Inflammatory macrophage treated with lipopolysaccharide for 1 hour (primary cell): Measurements from ENCODE around the gene ACTL7B.
"Not testable (repeated sequence)": the region's sequence is repeated elsewhere in the genome, so short reads cannot be mapped to it uniquely, and the experiment has no call there.

Experiments used
- DNase-seq, 2 donors: peaks; one replicate each; pipeline ENCODE4 v3.0.0-alpha.2; 2020 to 2022

The ACTL7B gene, protein sequence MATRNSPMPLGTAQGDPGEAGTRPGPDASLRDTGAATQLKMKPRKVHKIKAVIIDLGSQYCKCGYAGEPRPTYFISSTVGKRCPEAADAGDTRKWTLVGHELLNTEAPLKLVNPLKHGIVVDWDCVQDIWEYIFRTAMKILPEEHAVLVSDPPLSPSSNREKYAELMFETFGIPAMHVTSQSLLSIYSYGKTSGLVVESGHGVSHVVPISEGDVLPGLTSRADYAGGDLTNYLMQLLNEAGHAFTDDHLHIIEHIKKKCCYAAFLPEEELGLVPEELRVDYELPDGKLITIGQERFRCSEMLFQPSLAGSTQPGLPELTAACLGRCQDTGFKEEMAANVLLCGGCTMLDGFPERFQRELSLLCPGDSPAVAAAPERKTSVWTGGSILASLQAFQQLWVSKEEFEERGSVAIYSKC

DNA sequence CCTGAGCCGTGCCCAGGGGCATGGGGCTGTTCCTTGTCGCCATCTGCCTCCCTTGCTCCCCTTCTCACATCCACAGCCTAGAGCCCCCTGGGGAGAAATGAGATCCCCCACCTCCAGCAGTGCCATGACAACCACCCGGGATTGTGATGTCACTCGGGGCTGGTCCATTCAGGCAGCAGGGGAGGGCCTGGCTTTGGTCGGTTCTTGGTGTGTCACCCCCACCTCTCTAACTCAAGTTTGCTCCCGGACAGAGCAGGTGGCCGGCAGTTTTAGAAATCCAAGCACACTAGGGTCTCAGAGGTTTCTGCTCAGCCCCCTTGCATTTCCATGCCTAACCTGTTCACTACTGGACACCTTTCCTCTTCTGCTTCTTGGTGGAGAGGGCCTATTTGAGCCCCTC lies at the start of gene ACTL7B:
Gene ACTL7B (minus strand): TSS at position 99 of the 400 bp plus-strand sequence. CDS start 56 bp downstream, at position 43.
- DNase-seq: no peak

DNA sequence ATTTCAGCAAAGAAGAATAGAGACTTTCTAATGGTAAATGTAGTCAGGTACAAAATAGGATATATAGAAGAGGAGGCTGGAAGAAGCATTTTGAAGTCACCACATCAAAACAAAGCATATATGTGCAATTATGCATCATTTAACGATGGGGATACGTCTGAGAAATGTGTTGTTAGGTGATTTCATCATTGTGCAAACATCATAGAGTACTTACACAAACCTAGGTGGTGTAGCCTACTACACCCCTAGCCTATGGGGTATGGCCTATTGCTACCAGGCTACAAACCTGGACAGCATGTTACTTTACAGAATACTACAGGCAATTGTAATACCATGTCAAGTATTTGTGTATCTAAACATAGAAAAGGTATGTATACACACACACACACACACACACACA lies 49.7 kb upstream of the ACTL7B start:
- DNase-seq: no peak

DNA sequence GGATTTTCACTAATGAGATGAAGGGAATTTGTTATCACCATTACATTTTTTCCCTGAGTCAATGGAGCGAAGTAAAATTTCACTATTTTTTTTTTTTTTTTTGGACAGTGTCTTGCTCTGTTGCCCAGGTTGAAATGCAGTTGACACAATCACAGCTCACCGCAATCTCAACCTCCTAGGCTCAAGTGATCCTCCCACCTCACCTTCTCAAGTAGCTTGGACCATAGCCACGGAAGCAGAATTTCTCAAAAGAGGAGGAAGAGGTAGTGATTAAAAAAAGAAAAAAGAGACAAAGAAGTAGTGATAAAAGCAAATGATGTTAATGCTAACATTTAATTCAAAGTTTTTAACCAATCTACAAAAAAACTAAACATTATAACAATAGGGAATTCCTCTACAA lies 48.4 kb upstream of the ACTL7B start:
- DNase-seq: no peak

DNA sequence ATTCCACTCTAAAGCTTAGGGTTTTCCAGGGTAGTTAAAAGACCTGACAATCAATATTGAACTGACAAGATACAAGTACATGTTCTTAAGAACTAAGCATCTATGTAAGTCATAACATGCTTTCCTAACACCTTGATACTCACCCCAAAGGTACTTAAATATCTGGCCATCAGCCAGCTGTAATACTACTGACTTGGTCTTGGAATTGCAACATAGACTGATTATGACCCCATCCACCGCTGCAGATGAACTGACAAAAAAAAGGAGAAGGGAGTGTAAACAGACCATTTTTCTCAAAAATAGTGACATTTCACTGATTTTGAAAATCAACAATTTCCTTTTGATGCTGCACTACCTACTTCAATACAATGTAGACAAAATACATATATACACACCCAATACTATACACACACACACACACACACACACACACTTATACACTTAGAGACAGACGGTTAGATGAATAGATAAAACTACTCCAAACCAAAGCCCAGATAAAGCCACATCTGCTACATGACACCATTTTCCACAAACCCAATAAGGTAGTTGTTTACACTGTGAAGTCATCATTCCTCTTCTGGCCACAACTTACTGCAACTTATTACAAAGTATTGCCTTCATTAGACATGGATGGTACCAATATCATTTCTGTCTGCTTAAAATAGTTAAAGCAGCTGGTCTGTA lies 47.8 kb upstream of the ACTL7B start:
- DNase-seq: no peak

DNA sequence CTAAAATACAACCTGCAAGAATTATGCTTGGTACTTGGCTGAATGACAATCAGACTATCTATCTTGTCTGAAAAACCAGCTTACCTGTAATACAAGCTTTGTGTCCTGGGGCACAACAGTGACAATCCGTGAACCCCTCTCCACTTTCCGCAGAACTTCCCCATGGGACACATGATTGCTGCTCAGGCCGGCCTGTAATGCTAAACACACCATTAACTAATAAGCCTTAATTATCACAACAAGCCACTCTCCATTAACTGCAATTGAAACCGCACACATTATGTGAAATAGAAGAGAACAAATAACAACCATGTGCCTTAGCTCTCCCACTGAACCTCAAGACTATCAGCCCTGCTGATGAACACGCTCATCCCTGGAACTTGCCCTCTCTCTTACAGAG lies 44.4 kb upstream of the ACTL7B start:
- no peak for DNase-seq

DNA sequence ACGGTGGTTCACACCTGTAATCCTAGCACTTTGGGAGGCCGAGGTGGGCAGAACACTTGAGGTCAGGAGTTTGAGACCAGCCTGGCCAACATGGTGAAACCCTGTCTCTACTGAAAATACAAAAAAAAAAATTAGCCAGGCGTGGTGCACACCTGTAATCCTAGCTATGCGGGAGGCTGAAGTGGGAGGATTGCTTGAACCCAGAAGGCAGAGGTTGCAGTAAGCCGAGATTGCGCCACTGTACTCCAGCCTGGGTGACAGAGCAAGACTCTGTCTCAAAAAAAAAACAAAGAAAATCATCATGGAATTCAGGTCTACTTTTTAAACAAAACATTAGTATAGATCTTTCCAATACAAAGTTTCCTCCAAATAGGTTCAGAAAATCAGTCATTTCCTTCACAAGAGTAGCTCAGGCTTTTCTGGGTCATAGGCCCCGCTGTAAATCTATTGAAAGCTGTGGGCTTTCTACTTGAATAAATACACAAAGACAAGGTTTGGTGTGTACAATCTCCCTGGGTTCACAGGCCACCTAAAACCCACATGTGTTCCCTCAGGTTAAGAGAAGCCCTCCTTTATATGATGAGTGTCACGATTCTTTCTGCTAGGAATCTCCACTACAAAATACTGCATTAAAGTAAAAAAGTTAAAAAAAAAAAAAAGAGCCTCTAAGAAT lies 43.4 kb upstream of the ACTL7B start:
- not testable (repeated sequence) for DNase-seq

DNA sequence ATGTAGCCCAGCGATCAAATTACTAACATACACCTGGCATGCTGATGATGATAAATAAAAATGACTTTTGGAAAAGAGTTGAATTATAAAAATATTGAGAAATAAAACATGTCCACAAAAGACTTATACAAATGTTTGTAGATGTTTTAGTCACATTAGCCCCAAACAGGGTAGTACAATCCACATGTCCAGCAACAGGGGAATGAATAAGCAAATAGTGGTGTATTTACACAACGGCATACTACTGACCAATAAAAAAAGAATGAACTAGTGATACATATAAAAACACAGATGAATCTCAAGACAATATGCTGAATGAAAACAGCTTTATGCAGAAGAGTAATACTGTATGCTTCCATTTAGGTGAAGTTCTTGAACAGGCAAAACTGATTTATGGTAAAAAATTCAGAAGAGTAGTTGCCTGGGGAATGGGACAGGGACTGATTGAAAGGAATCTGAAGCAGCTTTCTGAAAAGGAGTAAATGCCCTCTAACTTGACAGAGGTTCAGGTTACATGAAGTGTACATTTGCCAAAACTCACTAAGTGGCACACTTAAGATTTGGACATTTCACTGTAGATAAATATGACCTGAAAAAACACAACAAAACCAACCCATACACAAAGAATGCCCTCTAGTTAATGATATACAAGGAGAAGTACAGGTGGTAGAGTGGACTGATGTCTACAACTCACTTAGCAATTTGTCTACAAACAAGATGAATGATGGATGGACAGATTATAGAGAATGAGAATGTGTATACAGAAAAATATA lies 41.7 kb upstream of the ACTL7B start:
- DNase-seq: no peak

DNA sequence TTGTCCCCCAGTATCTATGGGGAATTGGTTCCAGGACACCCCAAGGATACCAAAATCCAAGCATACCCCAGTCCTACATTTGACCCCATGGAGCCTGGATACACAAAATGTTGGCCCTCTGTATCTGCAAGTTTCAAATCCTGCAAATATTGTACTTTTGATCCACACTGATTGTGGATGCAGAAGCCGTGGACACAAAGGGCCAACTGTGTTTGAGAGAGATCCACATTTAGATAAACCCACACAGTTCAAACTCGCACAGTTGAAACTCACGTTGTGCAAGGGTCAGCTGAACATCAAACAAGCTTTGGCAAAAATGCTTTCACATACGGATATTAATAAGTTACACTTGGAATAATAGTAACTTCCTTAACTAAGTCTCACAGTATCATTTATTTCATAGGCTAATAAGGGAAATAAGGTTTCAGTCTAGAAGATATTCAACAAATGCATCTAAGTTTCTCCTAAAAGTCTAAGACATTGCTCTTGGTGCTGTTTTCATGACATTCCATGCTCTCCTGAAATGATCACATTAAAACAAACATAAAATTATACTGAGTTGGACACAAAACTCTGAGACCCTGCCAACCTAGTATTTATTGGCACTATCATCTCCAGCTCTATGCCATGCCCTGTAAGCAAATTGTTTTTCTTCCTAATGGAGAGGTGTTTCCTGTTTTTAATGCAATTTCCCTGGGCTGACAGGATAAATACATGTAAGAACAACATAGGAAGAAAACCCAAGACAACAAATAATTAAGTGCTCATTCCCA lies 38.6 kb upstream of the ACTL7B start:
- no peak for DNase-seq

DNA sequence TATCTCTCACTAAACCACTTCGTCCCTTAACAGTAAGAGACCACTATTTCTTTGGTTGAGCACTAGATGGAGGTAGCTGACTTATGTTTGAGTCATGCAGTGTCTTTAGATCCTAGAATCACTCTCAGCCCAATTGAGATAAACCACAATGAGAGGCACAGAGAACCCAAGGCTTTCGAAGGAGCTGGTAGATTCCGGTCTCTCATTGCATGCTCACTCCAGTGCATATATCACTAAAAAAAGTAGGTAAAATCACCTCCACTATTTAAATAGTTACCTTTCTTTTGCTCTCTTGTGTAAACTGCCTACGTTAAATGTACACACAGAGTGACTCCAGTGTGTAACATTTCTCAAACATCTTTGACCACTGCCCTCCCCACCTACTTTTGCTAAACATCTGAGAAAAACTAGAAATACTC lies 33.9 kb upstream of the ACTL7B start:
- no peak for DNase-seq

DNA sequence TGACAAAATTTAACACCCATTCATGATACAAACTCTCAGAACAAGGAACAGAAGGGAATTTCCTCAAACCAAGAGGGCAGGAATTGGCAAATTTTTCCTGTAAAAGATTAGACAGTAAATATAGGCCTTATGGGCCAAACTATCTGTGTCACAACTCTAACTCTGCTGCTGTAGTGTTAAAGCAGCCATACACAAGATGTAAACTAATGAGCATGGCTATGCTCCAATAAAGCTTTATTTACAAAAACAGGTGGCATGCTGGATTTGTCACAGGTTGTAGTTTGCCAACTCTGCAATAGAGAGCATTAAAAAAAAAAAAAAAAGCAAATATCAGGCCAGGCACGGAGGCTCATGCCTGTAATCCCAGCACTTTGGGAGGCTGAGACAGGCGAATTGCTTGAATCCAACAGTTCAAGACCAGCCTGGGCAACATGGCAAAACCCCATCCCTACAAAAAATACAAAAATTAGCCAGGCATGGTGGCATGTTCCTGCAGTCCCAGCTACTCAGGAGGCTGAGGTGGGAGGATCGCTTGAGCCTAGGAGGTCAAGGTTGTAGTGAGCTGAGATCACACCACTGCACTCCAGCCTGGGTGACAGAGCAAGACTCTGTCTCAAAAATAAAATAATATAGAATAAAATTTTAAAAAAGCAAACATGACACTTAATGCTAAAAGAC lies 30.9 kb upstream of the ACTL7B start:
- DNase-seq: not testable (repeated sequence)

DNA sequence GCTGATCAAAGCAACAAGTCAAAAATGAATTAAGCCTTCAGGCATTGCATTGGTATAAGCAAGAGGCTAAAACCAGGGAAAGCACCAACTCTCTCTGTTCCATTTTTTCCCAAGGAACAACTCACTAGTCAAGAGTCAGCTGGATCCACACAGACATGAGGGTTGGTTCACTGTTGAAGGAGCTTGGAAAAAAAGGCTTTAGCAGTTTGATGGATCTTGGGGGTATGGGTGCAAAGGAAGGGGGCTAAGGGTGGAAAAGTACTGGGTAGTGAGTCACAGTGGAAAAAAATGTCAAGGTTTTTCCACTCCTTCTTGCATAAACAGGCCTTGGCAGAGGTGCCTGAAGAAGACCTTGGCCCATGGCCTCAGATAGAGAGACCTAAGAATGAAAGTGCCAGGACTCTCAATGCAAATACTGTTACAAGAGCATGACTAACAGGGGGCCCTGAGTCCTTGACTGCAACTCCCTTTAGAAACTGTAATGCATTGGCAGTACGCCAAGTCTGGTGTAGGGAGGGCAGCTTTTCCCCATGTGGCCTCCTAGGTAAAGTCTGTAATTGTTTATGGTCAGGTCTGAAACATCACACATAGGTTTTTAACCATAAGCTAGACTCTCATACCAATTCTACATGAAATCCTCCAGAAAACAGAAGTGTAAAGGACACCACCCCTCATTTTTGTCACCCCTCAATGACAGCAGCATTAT lies 30.0 kb upstream of the ACTL7B start:
- peak; percentile 0 to 14 for DNase-seq

DNA sequence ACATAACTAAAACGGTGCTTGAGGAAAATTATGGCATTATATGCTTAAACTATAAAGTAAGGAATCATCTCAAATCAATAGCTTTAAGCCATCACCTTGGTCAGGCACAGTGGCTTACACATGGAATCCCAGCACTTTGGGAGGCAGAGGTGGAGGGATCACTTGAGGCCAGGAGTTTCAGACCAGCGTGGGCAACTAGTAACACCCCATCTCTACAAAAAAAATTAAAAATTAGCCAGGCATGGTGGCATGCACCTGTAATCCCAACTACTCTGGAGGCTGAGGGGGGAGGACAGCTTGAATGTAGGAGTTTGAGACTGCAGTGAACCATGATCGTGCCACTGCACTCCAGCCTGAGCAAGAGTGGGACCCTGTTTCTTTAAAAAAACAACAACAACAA lies 28.9 kb upstream of the ACTL7B start:
- DNase-seq: no peak

DNA sequence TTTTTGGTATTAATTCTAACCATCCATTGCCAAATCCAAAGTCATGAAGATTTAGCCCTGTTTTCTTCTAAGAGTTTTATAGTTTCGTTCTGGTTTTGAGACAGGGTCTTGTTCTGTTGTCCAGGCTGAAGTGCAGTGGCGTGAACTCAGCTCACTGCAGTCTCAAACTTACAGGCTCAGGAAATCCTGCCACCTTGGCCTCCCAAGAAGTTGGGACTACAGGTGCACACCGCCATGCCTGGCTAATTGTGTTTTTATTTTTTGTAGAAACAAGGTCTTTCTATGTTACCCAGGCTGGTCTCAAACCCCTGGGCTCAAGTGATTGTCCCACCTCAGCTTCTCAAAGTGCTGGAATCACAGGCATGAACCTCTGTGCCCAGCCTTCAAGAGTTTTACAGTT lies 27.3 kb upstream of the ACTL7B start:
- DNase-seq: no peak

DNA sequence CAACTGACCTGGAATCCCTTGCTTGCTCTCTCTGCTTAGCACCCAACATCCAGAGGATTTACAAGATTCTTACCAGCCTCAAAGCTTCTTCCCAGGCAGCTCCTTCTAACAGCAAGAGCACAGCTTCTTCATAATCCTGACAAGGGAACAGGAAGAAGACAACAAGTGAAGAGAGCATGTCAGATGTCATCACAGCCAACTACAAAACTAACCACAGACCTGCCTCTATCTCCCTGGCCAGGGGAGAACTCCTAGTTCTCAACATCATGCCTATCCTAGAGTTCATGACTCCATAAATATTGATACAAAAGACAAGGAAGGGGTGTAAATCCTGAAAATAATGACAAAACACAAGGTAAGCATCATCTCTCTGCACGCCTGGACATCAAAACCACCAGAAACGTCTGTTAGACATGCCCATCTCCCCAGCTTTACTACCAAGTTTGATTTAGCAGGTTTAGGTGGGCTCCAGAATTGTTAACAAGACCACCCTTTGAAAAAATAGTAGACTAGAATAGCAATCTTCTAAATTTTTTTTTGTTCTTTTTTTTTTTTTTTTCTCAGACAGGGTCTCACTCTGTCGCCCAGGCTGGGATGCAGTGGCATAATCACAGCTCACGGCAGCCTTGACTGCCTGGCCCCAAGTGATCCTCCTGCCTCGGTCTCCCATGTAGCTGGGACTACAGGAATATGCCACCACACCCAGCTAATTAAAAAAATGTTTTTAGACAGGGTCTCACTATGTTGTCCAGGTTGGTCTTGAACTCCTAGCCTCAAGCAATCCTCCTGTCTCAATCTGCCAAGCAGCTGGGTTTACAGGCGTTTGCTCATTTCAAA lies 26.5 kb upstream of the ACTL7B start:
- DNase-seq: no peak

DNA sequence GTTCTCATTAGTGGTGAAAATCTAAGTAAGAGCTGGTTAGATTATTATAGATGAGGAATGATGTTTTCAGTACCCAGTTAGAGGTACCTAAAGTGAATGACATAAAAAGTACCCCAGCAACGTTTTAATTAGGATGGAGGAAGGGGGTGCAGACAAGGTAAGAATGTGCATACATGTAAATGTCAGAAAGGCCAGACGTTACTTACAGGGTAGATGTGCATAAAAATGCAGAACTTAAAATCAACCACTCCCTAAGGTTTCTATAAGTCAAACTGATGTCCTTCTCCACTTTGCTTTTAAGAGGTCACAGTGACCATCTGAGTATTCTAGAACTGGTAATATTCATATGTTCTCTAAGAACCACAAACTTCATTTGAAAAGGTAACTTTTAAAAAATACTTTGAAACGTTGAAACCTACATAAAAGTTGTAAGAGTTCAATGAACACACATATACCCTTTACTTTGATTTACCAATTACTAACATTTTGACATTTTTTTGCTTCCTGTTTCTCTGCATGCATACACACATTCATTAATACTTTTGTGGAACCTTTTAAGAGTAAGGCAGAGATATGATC lies 25.0 kb upstream of the ACTL7B start:
- no peak for DNase-seq

DNA sequence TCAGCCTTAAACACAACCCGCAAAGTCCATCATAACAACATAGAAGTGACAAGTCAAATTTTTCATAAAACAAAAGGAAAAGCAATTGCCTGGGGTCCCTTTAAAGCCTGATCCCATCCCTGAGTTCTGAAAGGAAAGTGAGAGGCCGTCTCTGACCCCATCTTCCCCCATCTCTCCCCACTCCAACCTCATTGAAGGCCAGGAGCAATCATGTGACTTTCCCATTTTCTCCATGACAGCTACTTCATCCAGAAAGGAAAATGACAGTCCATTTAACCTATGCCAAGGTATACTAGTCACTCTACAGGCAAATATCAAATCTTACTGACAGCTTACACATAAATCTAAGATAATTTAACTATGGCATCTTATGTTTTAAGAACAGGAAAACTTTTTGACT lies 21.7 kb upstream of the ACTL7B start:
- no peak for DNase-seq

DNA sequence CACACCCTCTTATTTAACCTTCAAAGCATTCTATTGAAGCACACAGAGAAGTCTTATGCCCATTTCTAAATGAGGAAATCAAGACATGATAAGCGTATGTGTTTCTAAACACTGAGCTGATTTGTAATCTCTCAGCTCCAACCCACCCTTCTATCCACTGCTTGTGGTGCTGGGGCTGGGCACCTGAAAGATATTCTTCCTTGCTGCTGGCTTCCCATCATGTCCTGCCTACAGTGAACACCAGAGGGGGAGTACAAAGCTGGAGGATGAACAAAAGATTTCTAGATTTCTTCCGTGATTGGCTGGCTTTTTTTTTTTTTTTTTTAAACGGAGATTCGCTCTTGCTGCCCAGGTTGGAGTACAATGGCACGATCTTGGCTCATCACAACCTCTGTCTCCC lies 20.6 kb upstream of the ACTL7B start:
- DNase-seq: no peak

DNA sequence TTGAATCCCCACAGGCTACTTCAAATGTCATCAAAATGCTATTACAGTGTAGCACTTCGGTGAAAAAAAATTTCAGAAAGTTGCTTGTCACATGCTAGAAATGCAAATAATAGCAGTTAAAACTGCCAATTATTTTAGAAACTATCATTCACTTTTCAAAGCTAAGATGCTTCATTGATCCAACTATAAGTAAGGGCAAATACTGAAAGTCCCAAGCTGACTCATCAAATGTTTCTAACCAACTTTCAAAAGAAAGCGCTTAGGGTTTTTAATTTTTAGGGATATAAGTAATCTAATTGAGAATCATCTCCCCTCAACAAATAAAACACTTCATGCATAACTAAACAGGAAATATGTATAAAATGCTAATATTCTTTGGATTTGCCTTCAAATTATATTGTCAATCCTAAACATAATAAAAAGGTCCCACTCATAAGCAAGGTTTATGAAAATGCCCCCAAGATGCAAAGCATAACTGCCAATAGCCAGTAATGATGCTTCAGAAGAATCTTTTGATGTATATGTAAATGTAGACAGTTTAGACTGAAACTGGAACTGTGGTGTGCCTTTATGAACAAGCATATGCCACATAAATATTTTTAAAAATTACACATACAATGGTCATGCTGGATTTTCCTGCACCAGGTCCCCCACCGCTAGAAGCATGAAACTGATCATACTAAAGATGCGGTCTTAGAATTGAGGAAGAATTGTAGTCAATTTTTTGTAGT lies 18.4 kb upstream of the ACTL7B start:
- DNase-seq: no peak
